ENCODE results near the gene ITSN1.

GRCh38 chr21:33618407-33618806, 23.9 kb upstream of the ITSN1 start:
- no peak for TF ChIP-seq POLR2A (IDR thresholded peaks at IDR 0.05; ENCODE audit: low read depth)
- no peak for TF ChIP-seq CTCF (IDR thresholded peaks at IDR 0.05)
- TF ChIP-seq POLR2AphosphoS5 (IDR thresholded peaks at IDR 0.05), result no peak

All from esophagus muscularis mucosa (tissue), 3 donors.